Stomach smooth muscle (tissue), 2 donors: ENCODE results near the gene KIF6.

Source experiments
- H3K27ac ChIP-seq: one replicate; pipeline ENCODE4 v1.7.0; 2013; ENCODE audit warnings: mild to moderate bottlenecking, low read length, inconsistent platforms
- H3K27me3 ChIP-seq, 2 donors: one replicate each; pipeline ENCODE4 v1.7.0; 2013; ENCODE audit warnings: low read length in 2 of 2; ENCODE audit not compliant: insufficient read depth in 2 of 2, control insufficient read depth in 1 of 2
- H3K36me3 ChIP-seq, 2 donors: one replicate each; pipeline ENCODE4 v1.7.0; 2013; ENCODE audit warnings: low read length in 2 of 2; ENCODE audit not compliant: control insufficient read depth in 2 of 2, insufficient read depth in 2 of 2
- H3K4me1 ChIP-seq: one replicate; pipeline ENCODE4 v1.7.0; 2013; ENCODE audit warnings: low read length; ENCODE audit not compliant: control insufficient read depth, insufficient read depth
- H3K4me3 ChIP-seq, 2 donors: one replicate each; pipeline ENCODE4 v1.7.0; 2013; ENCODE audit warnings: low read length in 2 of 2
- H3K9ac ChIP-seq, 2 donors: one replicate each; pipeline ENCODE4 v1.7.0; 2013; ENCODE audit warnings: low read length in 2 of 2, mild to moderate bottlenecking in 1 of 2
- H3K9me3 ChIP-seq, 2 donors: one replicate each; pipeline ENCODE4 v1.7.0; 2013; ENCODE audit warnings: low read length in 2 of 2; ENCODE audit not compliant: control insufficient read depth in 2 of 2
- donor health status: healthy.
- donor health status: Pancreatic carcinoma.

KIF6 gene

GRCh38 chr6:39347906-39348585 lies 377.2 kb downstream of the KIF6 start:
- Histone ChIP-seq H3K4me1 (peaks cover 4% of the 10 kb centered on the region), H3K27ac (no peak overlapping the region), H3K36me3 (no peaks in the 10 kb centered on the region), H3K27me3 (peaks cover 0 to 2% of the 10 kb centered on the region in 2 donors), H3K9me3 (no peaks in the 10 kb centered on the region), H3K4me3 (no peak overlapping the region), H3K9ac (no peak overlapping the region)

DNA sequence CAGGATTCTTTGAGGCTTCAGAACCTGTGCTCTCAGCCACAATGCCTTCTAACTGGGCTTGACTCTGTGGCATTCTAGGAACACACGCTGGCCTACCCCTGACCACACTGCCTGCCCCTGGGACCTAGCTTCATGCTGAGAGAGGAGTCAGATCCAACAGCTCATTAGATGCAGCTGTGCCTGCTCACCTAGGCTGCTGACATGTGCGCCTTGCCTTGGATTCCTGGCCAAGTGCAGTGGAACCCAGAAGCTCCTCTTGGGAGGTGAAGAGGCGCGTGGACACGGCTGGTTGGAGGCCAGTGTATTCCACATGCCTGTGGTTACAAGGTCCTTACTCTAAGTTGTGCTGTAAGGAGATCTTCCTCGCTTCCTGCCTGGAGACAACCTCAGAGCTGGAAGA lies 378.0 kb downstream of the KIF6 start:
- H3K4me3 ChIP-seq: no peak overlapping the region
- peaks cover 0 to 2% of the 10 kb centered on the region in 2 donors for H3K27me3 ChIP-seq
- H3K9ac ChIP-seq: no peak overlapping the region
- H3K9me3 ChIP-seq: no peaks in the 10 kb centered on the region
- H3K4me1 ChIP-seq: peaks cover 7% of the 10 kb centered on the region
- H3K27ac ChIP-seq: no peak overlapping the region
- no peaks in the 10 kb centered on the region for H3K36me3 ChIP-seq

- Histone ChIP-seq H3K9ac (no peak overlapping the region), H3K27ac (no peak overlapping the region), H3K27me3 (peaks cover 0 to 4% of the 10 kb centered on the region in 2 donors), H3K9me3 (no peaks in the 10 kb centered on the region), H3K36me3 (no peaks in the 10 kb centered on the region), H3K4me3 (no peak overlapping the region), H3K4me1 (peaks cover 12% of the 10 kb centered on the region)
These were observed 380.4 kb downstream of the KIF6 start for GRCh38 chr6:39344821-39345280.

DNA sequence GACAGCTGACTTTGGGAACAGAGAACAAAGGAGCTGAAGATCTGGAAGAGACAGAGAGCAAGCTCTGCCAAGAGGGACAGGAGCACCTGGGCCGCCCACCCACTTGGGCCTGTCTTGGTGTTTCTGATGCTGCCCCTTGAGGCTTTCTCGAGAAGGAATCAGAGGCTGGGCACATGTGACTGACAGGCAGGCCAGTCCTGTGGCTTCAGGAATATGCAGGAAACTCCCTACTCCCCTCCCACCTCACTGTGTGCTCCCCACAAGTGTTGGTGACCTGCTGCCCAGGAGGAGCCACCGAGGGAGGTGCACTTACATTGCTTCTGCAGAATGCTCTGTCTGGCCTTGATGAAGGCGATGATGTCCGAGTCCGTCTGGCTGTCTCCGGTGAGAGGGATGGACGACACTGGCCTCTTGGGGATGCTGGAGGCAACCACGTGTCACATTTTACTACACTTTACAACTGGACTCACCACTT lies 381.8 kb downstream of the KIF6 start:
- peaks cover 3 to 4% of the 10 kb centered on the region in 2 donors for H3K27me3 ChIP-seq
- H3K27ac ChIP-seq: no peak overlapping the region
- H3K9me3 ChIP-seq: no peaks in the 10 kb centered on the region
- H3K36me3 ChIP-seq: no peaks in the 10 kb centered on the region
- H3K9ac ChIP-seq: no peak overlapping the region
- peaks cover 19% of the 10 kb centered on the region for H3K4me1 ChIP-seq
- H3K4me3 ChIP-seq: no peak overlapping the region

DNA sequence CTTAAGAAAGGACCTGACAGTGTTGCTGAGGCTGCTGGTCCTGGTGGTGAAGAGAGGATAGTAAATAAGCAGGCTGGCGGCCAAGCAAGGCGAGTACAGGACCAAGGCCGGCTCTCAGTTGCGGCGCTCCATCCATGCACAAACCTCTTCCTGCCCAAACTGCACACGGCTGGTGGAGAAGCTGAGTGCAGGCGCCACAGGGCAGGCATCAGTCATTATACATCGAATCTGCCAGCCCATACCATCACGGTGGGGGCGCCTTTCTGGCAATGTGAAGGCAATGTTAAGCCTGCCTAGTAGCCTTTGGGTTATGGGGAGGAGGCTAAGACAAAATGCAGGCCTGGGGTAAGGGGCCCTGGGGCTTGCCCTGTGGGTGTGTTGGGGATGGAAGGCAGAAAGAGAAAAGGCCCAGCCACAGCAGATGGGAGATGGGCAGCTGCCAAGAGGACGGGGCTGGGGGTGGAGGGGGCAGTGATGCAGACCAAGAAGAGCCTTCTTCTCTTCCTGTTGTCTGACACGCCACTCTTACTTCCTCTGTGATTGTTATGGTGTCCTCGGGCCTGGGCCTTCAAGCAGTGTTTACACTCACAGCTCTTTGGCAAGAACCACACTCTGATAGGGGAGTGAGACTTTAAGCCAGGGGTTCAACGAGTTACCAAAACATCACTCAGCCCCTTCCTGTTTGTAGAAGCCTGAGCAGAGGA lies 382.4 kb downstream of the KIF6 start:
- H3K9me3 ChIP-seq: no peaks in the 10 kb centered on the region
- peaks cover 19% of the 10 kb centered on the region for H3K4me1 ChIP-seq
- H3K36me3 ChIP-seq: no peaks in the 10 kb centered on the region
- no peak overlapping the region for H3K4me3 ChIP-seq
- peaks cover 3 to 6% of the 10 kb centered on the region in 2 donors for H3K27me3 ChIP-seq
- H3K27ac ChIP-seq: no peak overlapping the region
- no peak overlapping the region for H3K9ac ChIP-seq

DNA sequence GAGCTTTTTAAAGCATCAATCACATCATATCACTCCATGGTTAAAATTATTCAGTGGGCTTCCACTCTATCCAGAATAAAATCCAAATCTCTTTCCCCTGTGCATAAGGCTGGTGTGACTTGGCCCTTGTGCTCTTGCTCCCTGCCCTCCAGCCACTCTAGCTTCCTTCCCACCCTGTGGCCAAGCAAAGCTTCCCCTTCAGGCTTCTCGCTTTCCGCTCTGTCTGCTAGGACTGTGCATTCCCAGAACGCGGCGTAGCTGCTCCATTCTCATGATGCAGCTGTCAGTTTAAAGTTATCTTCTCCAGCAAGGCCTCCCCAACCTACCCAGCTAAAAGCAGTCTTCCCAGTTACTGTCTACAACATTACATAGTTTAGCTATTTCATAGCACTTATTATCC lies 383.3 kb downstream of the KIF6 start:
- H3K27me3 ChIP-seq: peaks cover 3 to 6% of the 10 kb centered on the region in 2 donors
- no peaks in the 10 kb centered on the region for H3K9me3 ChIP-seq
- no peak overlapping the region for H3K4me3 ChIP-seq
- no peak overlapping the region for H3K27ac ChIP-seq
- H3K36me3 ChIP-seq: no peaks in the 10 kb centered on the region
- no peak overlapping the region for H3K9ac ChIP-seq
- H3K4me1 ChIP-seq: peaks cover 19% of the 10 kb centered on the region

GRCh38 chr6:39341352-39341751 lies 383.9 kb downstream of the KIF6 start:
- peaks cover 3 to 6% of the 10 kb centered on the region in 2 donors for H3K27me3 ChIP-seq
- no peaks in the 10 kb centered on the region for H3K36me3 ChIP-seq
- H3K4me3 ChIP-seq: no peak overlapping the region
- H3K9me3 ChIP-seq: no peaks in the 10 kb centered on the region
- peaks cover 19% of the 10 kb centered on the region for H3K4me1 ChIP-seq
- H3K9ac ChIP-seq: no peak overlapping the region
- no peak overlapping the region for H3K27ac ChIP-seq

DNA sequence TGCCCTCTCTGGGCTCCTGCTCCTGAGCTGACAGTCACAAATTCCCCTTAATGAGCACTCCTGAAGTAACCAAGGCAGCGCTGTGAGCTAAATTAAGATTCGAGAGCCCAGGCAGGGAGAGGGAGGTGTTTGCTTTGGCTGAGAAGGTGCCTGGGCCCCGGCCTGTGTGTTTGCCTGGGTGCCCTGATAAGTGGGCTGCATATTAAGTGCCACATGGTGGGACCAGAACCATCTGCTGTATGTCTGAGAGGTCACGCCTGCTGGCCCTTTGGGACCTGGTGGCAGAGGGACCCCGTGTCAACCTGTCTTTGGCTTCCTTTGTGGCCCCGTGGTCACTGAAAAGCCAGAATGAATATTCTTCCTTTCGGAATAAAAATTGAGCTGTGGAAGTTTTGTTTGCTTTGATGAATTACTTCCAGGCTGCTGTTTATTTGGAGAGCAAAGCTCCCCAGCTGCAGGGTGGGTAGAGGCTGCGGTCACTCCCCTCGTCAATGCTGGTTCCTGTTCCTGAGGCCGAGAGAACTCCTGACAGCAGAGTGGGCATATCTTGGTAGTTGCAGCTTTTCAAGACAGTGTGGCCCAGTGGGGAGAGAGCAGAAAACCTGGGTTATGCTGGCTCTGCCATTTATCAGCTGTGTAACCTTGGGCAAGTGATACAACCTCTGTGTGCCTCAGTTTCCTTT lies 385.2 kb downstream of the KIF6 start:
- no peaks in the 10 kb centered on the region for H3K9me3 ChIP-seq
- H3K27ac ChIP-seq: no peak overlapping the region
- H3K27me3 ChIP-seq: peaks cover 3 to 6% of the 10 kb centered on the region in 2 donors
- H3K4me1 ChIP-seq: peaks cover 19% of the 10 kb centered on the region
- no peak overlapping the region for H3K9ac ChIP-seq
- H3K4me3 ChIP-seq: no peak overlapping the region
- H3K36me3 ChIP-seq: no peaks in the 10 kb centered on the region

DNA sequence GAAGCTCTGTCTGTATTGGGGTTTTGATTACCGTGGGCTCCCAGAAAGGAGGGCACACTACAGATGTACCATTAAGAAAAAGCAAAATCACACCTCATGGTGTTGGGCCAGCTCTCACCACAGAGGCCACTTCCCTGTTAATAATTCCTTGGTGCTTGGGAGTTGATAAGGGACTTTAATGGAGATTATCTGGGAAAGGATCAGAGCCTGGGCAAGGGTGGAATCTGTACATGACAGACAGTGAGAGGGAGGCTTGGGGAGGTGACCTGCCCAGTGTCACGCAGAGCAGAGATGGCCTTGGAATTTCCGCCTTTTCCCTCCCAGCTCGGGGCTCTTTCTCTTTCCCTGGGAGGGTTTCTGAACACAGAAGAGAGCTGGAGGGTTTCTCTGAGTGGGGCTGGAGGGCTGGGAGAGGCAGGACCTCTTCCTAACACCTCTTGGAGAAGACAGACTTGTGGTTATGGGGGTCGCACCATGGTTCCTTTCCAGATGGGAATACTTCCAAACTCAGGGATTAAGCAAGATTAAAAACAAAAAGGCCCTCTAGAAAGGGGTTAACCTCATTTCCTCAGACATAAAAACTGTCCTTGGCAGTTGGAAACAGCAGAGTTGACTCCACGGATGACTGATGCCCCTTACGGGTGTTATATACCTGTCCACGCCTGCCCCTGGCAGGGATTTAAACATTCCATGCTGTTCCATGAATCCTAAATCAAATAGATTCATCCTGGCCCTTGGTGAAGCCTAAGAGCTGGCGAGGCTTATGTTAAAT lies 385.9 kb downstream of the KIF6 start:
- Histone ChIP-seq H3K9me3 (no peaks in the 10 kb centered on the region), H3K4me3 (no peak overlapping the region), H3K27me3 (peaks cover 3 to 6% of the 10 kb centered on the region in 2 donors), H3K4me1 (peaks cover 16% of the 10 kb centered on the region), H3K9ac (peak overlapping the region in 1 of 2 donors; percentile 21), H3K27ac (no peak overlapping the region), H3K36me3 (no peaks in the 10 kb centered on the region)

- Histone ChIP-seq H3K4me3 (no peak overlapping the region), H3K9me3 (no peaks in the 10 kb centered on the region), H3K9ac (no peak overlapping the region), H3K27ac (no peak overlapping the region), H3K4me1 (peaks cover 16% of the 10 kb centered on the region), H3K36me3 (no peaks in the 10 kb centered on the region), H3K27me3 (peaks cover 3 to 6% of the 10 kb centered on the region in 2 donors)
These were observed 386.8 kb downstream of the KIF6 start for GRCh38 chr6:39338397-39338796.
